ENCODE data around the gene PYGM. TPM values are rescaled to one million over a fixed set of nuclear protein-coding genes. Genes with fewer than 3 reads are reported as not detected.

Gene PYGM
- total RNA-seq, 1 experiment from 2014 or later: 3.6 TPM

DNA sequence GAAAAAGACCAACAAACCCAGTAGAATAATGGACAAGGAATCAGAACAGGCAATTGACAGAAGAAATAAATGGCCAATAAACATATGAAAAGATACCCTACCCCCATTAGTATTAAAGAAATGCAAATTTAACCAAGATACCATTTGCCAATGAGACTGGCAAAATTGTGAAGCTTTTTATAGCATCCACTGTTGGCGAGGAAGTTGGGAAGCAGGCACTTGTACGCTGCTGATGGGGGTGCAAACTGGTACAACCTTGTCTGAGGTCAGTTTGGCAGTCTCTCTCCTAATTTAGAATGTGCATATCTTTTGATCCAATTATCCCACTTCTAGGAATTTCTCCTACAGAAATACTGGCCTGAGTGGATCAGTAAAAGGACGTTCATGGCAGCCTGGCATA, 28.2 kb downstream of the PYGM start:
- Histone ChIP-seq H3K18ac (ENCODE audit: insufficient read length, low read depth, low read length) (no peak overlapping the region), H2AK5ac (ENCODE audit: insufficient read length, low read length) (no peak overlapping the region), H2BK12ac (ENCODE audit: insufficient read length, low read depth, low read length) (no peak overlapping the region), H3K79me1 (ENCODE audit: insufficient read depth, low read depth, low read length, poor library complexity, severe bottlenecking) (no peaks in the 10 kb centered on the region), H2BK20ac (ENCODE audit: low read depth, low read length, poor library complexity, severe bottlenecking) (no peak overlapping the region), H2BK15ac (ENCODE audit: low read depth, low read length) (no peak overlapping the region), H3K23ac (ENCODE audit: insufficient read length, low read depth, low read length) (no peak overlapping the region), H3K4me1 (ENCODE audit: insufficient read depth, low read length) (peaks cover 5% of the 10 kb centered on the region; the same call in 1 of the 2 replicates), H3K4me2 (ENCODE audit: insufficient read depth, insufficient read length, low read length) (no peak overlapping the region), H3T11ph (ENCODE audit: low read length) (no peak overlapping the region), H4K91ac (ENCODE audit: insufficient read length, low read depth, low read length) (no peak overlapping the region), H3K23me2 (ENCODE audit: insufficient read length, low read depth, low read length, poor library complexity, severe bottlenecking) (no peaks in the 10 kb centered on the region), H4K5ac (ENCODE audit: insufficient read length, low read depth, low read length) (no peak overlapping the region), H3K14ac (ENCODE audit: insufficient read depth, low read length) (no peak overlapping the region), H2BK120ac (ENCODE audit: low read depth, low read length, poor library complexity, severe bottlenecking) (no peak overlapping the region), H2AFZ (ENCODE audit: low read length) (no peak overlapping the region), H2BK5ac (ENCODE audit: insufficient read length, low read length) (no peak overlapping the region), H3K79me2 (ENCODE audit: insufficient read depth, low read length) (no peaks in the 10 kb centered on the region), H3K56ac (ENCODE audit: insufficient read length, low read depth, low read length) (no peak overlapping the region), H3K9ac (ENCODE audit: extremely low read depth, insufficient read length, low read length) (no peak overlapping the region), H3K27me3 (ENCODE audit: insufficient read depth, low read length) (no peaks in the 10 kb centered on the region), H3K9me3 (ENCODE audit: control insufficient read depth, low read depth, low read length) (no peaks in the 10 kb centered on the region), H4K8ac (replicated peaks; ENCODE audit: insufficient read length, low read depth, low read length) (no peak overlapping the region), H3K4ac (ENCODE audit: low read depth, low read length) (no peak overlapping the region), H3K27ac (ENCODE audit: insufficient read length, low read depth, low read length) (no peak overlapping the region), H4K20me1 (ENCODE audit: control insufficient read depth, insufficient read depth, insufficient read length) (no peaks in the 10 kb centered on the region)
- peaks cover 8 to 19% (median 9%) of the 10 kb centered on the region in 3 experiments; a peak in 5 of 7 replicates for H3K36me3 Mint-ChIP-seq (ENCODE audit: insufficient read depth in 1 of 3, low read depth in 3 of 3)
- no CpG with 5 or more reads among the region's 3 CpGs for WGBS (ENCODE audit: extremely low coverage, insufficient read length, low lambda C conversion rate)
- H3K9me3 Mint-ChIP-seq: no peaks in the 10 kb centered on the region
- no peak for TF ChIP-seq CTCF (conservative IDR thresholded peaks at IDR 0.05)
- DNase-seq: no peak
- H3K4me1 Mint-ChIP-seq: peaks cover 20 to 33% of the 10 kb centered on the region in 2 experiments
- no peak overlapping the region; a peak in 1 of 5 replicates for H3K4me3 Mint-ChIP-seq
- peaks cover 13% of the 10 kb centered on the region for H3K27me3 Mint-ChIP-seq (ENCODE audit: low read depth)
- no peak overlapping the region for H3K27ac Mint-ChIP-seq

Measured in H9 (cell line).